ENCODE measurements around the gene PCDHGB2.
"Not testable (repeated sequence)": the region's sequence is repeated elsewhere in the genome, so short reads cannot be mapped to it uniquely, and the experiment has no call there.

The PCDHGB2 gene

GRCh38 chr5:141351591-141351990 is 8.2 kb upstream of the PCDHGB2 start:
- DNase-seq, result no peak

DNA sequence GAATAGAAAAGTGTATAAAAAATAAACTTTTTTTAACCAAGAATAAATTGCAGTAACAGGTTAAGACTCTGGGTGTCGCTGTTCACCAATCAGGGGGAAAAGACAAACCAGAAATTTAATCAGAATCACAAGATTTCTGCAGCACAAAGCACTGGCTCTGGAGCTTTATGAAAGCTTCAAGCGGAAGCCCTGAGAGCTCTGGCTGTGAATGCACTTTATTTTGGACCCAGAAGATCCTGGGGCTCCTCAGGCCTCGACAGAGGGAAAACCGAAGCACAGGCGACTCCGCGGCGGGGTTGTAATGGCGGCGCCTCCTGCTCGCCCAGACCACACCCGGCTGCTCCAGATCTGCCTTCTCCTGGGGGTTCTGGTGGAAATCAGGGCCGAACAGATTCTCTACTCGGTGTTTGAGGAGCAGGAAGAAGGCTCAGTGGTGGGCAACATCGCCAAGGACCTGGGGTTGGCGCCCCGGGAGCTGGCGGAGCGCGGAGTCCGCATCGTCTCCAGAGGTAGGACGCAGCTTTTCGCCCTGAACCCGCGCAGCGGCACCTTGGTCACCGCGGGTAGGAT is 4.8 kb upstream of the PCDHGB2 start, which contains the start of gene PCDHGA4:
Gene PCDHGA4, plus strand, starts transcription at position 122 of the 570 bp plus-strand sequence. Its CDS starts 87 bp downstream, at position 209.
- no peak for DNase-seq

DNA sequence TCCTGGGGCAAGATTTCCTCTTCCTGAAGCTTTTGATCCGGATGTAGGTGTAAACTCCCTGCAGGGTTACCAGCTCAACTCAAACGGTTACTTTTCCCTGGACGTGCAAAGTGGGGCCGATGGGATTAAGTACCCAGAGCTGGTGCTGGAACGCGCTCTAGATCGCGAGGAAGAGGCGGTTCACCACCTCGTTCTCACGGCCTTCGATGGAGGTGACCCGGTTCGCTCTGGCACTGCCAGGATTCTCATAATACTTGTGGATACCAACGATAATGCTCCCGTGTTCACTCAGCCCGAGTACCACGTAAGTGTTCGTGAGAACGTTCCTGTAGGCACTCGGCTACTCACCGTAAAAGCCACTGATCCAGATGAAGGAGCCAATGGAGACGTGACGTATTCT is 4.2 kb upstream of the PCDHGB2 start:
- no peak for DNase-seq

GRCh38 chr5:141356133-141356532 is 3.7 kb upstream of the PCDHGB2 start:
- DNase-seq, result no peak

- DNase-seq, result no peak
Observed at GRCh38 chr5:141356950-141357349, 2.8 kb upstream of the PCDHGB2 start.

GRCh38 chr5:141360685-141361084 is 891 bp downstream of the PCDHGB2 start:
- no peak for DNase-seq

DNA sequence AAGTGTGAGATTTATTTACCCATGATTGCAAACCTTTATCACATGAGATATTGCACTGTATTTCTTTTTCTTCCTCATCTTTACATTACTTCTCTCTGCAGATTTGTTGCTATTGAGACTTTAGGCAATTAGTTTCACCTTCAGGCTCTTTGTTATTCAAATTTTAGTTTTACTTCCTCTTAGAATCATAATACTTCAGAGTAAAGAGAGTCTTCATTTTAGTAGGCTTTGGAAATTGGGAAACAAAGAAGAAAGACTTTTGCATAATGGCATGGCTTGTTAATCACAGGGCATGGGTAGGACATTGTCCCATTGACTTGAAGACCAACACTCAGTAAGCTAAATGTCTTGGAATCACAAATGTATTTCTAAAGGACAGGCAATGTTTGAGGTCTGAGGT is 2.9 kb downstream of the PCDHGB2 start:
- no peak for DNase-seq

DNA sequence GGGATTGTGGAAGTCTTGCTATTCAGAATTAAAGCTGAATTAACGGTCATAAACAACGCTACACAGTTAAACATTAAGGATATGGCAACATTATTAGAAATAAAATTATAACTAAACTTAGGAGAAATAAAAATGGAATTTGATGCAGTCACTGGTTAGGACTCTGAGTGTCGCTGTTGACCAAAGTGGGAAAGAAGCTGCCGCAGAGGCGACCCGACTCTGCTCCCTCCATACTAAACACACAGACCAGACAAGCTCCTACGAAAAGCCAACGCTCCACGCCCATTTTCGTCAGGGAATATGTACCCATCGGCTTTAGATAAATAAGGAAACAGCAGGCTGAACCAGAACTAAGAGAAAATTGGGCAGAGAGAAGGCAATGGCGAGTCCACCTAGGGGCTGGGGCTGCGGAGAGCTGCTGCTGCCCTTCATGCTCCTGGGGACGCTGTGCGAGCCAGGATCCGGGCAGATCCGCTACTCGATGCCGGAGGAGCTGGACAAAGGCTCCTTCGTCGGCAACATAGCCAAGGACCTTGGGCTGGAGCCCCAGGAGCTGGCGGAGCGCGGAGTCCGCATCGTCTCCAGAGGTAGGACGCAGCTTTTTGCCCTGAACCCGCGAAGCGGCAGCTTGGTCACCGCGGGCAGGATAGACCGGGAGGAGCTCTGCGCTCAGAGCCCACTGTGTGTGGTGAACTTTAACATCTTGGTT is 4.3 kb downstream of the PCDHGB2 start, which contains the start of gene PCDHGA5:
Gene PCDHGA5, plus strand, starts transcription at position 211 of the 709 bp plus-strand sequence. Its CDS starts 169 bp downstream, at position 380.
- DNase-seq, result no peak

DNA sequence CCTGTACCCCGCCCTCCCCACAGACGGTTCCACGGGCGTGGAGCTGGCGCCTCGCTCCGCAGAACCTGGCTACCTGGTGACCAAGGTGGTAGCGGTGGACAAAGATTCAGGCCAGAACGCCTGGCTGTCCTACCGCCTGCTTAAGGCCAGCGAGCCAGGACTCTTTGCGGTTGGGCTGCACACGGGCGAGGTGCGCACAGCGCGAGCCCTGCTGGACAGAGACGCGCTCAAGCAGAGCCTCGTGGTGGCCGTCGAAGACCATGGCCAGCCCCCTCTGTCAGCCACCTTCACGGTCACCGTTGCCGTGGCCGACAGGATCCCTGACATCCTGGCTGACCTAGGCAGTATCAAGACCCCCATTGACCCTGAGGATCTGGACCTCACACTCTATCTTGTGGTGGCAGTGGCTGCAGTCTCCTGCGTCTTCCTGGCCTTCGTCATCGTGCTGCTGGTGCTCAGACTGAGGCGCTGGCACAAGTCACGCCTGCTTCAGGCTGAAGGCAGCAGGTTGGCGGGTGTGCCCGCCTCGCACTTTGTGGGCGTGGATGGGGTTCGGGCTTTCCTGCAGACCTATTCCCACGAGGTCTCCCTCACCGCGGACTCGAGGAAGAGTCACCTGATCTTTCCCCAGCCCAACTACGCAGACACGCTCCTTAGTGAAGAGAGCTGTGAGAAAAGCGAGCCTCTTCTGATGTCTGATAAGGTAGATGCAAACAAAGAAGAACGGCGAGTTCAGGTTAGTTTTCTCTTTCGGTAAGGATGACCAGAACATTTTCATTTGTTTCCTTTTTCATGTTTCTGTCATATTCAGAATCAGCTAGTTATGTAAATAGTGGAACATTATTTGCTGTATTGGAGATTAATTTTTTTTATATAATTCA is 6.5 kb downstream of the PCDHGB2 start:
- DNase-seq, result no peak

DNA sequence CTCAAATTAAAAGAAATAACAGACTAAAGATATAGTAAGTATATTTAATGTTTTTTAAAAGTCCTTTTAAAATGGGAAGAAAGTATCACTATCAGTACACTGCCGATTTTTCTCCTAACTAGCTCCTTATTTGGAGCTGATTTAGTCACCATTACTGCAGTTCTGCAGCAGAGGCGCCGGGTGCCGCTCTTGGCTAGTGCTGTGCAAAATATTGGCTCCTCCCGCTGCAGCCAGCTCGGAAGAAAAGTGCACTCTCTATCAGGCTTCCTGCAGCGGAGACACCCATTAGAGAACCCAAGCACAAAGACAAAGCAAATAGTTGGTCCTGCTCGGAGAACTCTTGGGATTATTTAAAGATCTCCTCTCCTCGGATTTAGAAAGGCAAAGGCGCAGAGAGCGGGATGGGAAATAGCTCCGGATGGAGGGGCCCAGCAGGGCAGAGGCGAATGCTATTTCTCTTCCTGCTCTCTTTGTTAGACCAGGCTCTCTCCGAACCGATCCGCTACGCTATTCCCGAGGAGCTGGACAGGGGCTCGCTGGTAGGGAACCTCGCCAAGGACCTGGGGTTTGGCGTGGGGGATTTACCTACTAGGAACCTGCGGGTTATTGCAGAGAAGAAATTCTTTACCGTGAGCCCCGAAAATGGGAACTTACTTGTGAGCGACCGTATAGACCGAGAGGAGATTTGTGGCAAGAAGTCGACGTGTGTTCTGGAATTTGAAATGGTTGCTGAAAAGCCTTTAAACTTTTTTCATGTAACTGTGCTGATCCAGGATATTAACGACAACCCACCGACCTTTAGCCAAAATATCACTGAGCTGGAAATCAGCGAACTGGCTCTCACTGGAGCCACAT is 10.4 kb downstream of the PCDHGB2 start, which contains the start of gene PCDHGB3:
Gene PCDHGB3, plus strand, starts transcription at position 249 of the 855 bp plus-strand sequence. Its CDS starts 153 bp downstream, at position 402.
- no peak for DNase-seq

DNA sequence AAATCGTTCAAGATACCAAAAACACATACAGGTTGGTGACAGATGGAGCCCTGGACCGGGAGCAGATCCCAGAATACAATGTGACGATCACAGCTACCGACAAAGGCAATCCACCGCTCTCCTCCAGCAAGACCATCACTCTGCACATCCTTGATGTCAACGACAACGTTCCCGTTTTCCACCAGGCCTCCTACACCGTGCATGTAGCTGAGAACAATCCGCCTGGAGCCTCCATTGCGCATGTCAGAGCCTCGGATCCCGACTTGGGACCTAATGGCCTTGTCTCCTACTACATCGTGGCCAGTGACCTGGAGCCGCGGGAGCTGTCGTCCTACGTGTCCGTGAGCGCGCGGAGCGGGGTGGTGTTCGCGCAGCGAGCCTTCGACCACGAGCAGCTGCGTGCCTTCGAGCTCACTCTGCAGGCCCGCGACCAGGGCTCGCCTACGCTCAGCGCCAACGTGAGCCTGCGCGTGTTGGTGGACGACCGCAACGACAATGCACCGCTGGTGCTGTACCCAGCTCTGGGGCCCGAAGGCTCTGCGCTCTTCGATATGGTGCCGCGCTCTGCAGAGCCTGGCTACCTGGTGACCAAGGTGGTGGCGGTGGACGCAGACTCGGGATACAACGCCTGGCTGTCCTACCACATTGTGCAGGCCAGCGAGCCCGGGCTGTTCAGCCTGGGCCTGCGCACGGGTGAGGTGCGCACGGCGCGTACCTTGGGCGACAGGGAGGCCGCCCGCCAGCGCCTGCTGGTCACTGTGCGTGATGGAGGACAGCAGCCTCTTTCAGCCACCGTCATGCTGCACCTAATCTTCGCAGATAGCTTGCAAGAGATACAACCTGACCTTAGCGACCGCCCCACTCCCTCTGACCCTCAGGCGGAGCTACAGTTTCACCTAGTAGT is 12.0 kb downstream of the PCDHGB2 start:
- DNase-seq, result no peak

- no peak for DNase-seq
Observed at GRCh38 chr5:141373673-141374317, 14.0 kb downstream of the PCDHGB2 start, which contains the start of gene PCDHGA6. Gene PCDHGA6 (plus strand): TSS chr5:141373891. CDS start chr5:141374084, 193 bp downstream.

GRCh38 chr5:141374627-141375026 is 14.8 kb downstream of the PCDHGB2 start:
- no peak for DNase-seq

DNA sequence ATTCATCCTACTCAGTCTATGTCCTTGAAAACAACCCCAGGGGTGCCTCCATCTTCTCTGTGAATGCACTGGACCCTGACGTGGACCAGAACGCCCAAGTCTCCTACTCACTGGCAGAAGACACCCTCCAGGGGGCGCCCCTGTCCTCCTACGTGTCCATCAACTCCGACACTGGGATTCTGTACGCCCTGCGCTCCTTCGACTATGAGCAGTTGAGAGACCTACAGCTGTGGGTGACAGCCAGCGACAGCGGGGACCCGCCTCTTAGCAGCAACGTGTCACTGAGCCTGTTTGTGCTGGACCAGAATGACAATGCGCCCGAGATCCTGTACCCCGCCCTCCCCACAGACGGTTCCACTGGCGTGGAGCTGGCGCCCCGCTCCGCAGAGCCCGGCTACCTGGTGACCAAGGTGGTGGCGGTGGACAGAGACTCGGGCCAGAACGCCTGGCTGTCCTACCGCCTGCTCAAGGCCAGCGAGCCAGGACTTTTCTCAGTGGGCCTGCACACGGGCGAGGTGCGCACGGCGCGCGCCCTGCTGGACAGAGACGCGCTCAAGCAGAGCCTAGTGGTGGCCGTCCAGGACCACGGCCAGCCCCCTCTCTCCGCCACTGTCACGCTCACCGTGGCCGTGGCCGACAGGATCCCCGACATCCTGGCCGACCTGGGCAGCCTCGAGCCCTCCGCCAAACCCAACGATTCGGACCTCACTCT is 15.8 kb downstream of the PCDHGB2 start:
- DNase-seq, result not testable (repeated sequence)

- no peak for DNase-seq
Observed at GRCh38 chr5:141382469-141383294, 22.9 kb downstream of the PCDHGB2 start, which contains the start of gene PCDHGA7. Gene PCDHGA7 (plus strand): TSS chr5:141382742. CDS start chr5:141382900, 158 bp downstream.

GRCh38 chr5:141383345-141383744 is 23.6 kb downstream of the PCDHGB2 start:
- no peak for DNase-seq

GRCh38 chr5:141384471-141385267 is 24.9 kb downstream of the PCDHGB2 start:
- no peak for DNase-seq
